Gastroesophageal sphincter (tissue), 4 donors: ENCODE results near the gene DMKN. TPM values are rescaled to one million over a fixed set of nuclear protein-coding genes. Genes with fewer than 3 reads are reported as not detected.

Source experiments
- ATAC-seq: fragments of 150-250 bp; one replicate; pipeline ENCODE4 v1.9.1; 2016; ENCODE audit warnings: mild to moderate bottlenecking, moderate library complexity
- H3K27ac ChIP-seq, 4 donors: fragments of 200-600 bp; sonication (generic) in 3 of 4; 1 replicate in 3 of 4; 2 replicates in 1 of 4; pipeline ENCODE4 v1.5.1; 2016 to 2019
- H3K27me3 ChIP-seq: fragments of 200-600 bp; sonication (generic); one replicate; pipeline ENCODE4 v1.5.1; 2019
- H3K36me3 ChIP-seq, 2 donors: fragments of 200-600 bp; sonication (generic); one replicate each; pipeline ENCODE4 v1.5.1; 2019; ENCODE audit warnings: control low read depth in 1 of 2
- H3K4me1 ChIP-seq, 3 donors: fragments of 200-600 bp; sonication (generic); 1 replicate in 2 of 3; 2 replicates in 1 of 3; pipeline ENCODE4 v1.5.1; 2016 to 2019; ENCODE audit warnings: control low read depth in 2 of 3
- H3K4me3 ChIP-seq, 2 donors: fragments of 200-600 bp; sonication (generic); one replicate each; pipeline ENCODE4 v1.5.1; 2019; ENCODE audit warnings: mild to moderate bottlenecking in 1 of 2, moderate library complexity in 1 of 2
- H3K9me3 ChIP-seq, 3 donors: fragments of 200-600 bp; sonication (generic); one replicate each; pipeline ENCODE4 v1.5.1; 2017 to 2019; ENCODE audit warnings: control low read depth in 2 of 3
- EP300 ChIP-seq: sonication (generic); formaldehyde crosslinking; IDR thresholded peaks from one replicate; pipeline ENCODE4 v1.6.1; 2017; ENCODE audit warnings: antibody characterized with exemption, mild to moderate bottlenecking
- POLR2A ChIP-seq, 2 donors: fragments of 450-650 bp; IDR thresholded peaks; one replicate each; pipeline ENCODE4 v1.6.1; 2017; ENCODE audit warnings: antibody characterized with exemption in 2 of 2, mild to moderate bottlenecking in 2 of 2, moderate library complexity in 1 of 2
- POLR2AphosphoS5 ChIP-seq: sonication (generic); formaldehyde crosslinking; IDR thresholded peaks from one replicate; pipeline ENCODE4 v1.6.1; 2017; ENCODE audit warnings: antibody characterized with exemption
- WGBS, 2 donors: methylation state at CpG; one replicate each; pipeline ENCODE4 v1.1.5; 2018; ENCODE audit warnings: low coverage in 1 of 2; 5-methylcytosine and 5-hydroxymethylcytosine counted together
- total RNA-seq, 4 donors: library from RNA; depleted of rRNA; stranded (reverse); fragments of >200 nt; gene quantifications; one replicate each; pipeline ENCODE4 v1.1.0, GENCODE V29; 2016
- TF ChIP-seq, protein P1 (sequence below), 4 experiments: fragments of 200-600 bp in 2 of 4; fragments of 450-650 bp in 2 of 4; sonication (generic) in 1 of 4; IDR thresholded peaks; one replicate each; pipeline ENCODE4 v1.5.1; 2017 to 2019; ENCODE audit warnings: antibody characterized with exemption in 4 of 4, mild to moderate bottlenecking in 2 of 4, moderate library complexity in 2 of 4

DMKN gene
- total RNA-seq, 4 donors from 2014 or later, result 5.6 to 20.0 (median 9.0) TPM

DNA sequence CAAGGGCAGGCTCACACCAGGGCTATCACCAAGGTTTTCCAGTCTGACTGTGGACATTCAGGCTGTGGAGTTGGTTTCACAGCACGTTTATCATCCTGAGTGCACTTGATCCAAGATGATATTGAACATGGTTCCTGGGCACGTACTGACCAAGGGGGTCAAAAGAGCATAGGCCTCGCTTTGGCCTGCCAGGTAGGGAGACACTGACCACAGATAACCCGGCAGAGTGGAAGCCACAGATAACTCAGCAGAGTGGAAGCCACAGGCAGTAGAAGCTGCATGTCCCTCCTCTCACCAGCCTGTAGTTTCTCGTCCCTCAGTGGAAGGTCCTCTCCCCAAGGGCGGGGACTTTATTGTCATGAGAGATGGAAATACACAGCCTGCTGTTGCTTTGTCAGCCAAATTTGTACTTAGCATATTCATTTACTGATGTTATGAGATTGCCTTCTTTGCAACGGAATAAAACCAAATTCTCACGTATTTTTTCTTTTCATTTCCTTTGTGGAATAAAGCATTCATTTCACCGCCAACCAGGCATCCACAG is 14.4 kb downstream of the DMKN start:
- ATAC-seq, result no peak
- Histone ChIP-seq H3K36me3 (no peaks in the 10 kb centered on the region), H3K9me3 (no peaks in the 10 kb centered on the region), H3K4me3 (no peak overlapping the region), H3K27ac (no peak overlapping the region), H3K27me3 (peaks cover 31% of the 10 kb centered on the region), H3K4me1 (peaks cover 0 to 9% (median 4%) of the 10 kb centered on the region in 3 donors)
- TF ChIP-seq POLR2A (IDR thresholded peaks at IDR 0.05) (no peak), POLR2AphosphoS5 (no peak), EP300 (no peak)
- TF ChIP-seq, protein P1, sequence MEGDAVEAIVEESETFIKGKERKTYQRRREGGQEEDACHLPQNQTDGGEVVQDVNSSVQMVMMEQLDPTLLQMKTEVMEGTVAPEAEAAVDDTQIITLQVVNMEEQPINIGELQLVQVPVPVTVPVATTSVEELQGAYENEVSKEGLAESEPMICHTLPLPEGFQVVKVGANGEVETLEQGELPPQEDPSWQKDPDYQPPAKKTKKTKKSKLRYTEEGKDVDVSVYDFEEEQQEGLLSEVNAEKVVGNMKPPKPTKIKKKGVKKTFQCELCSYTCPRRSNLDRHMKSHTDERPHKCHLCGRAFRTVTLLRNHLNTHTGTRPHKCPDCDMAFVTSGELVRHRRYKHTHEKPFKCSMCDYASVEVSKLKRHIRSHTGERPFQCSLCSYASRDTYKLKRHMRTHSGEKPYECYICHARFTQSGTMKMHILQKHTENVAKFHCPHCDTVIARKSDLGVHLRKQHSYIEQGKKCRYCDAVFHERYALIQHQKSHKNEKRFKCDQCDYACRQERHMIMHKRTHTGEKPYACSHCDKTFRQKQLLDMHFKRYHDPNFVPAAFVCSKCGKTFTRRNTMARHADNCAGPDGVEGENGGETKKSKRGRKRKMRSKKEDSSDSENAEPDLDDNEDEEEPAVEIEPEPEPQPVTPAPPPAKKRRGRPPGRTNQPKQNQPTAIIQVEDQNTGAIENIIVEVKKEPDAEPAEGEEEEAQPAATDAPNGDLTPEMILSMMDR (IDR thresholded peaks at IDR 0.05), result no peak
- 41 to 77% methylated on average over 5 to 6 of the region's 9 CpGs for WGBS, 2 donors

DNA sequence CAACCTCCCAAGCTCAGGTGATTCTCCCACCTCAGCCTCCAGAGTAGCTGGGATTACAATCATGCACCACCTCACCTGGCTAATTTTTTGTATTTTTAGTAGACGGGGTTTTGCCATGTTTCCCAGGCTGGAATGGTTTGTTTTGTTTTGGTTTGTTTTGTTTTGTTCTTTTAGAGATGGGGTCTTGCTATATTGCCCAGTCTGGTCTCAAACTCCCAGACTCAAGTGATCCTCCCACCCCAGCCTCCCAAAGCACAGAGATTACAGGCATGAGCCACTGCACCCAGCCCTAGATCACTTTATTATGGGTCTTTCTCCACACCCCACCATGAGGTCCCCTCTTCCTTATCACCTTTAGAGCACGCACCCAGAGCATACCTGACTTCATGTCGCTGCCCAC is 15.2 kb downstream of the DMKN start:
- Histone ChIP-seq H3K4me1 (peaks cover 0 to 9% (median 4%) of the 10 kb centered on the region in 3 donors), H3K27me3 (peaks cover 38% of the 10 kb centered on the region), H3K9me3 (no peaks in the 10 kb centered on the region), H3K36me3 (no peaks in the 10 kb centered on the region), H3K27ac (no peak overlapping the region), H3K4me3 (no peak overlapping the region)
- WGBS, 2 donors, result 30 to 91% methylated on average over 1 to 3 of the region's 3 CpGs
- no peak for ATAC-seq
- TF ChIP-seq POLR2AphosphoS5 (no peak), POLR2A (IDR thresholded peaks at IDR 0.05) (no peak), EP300 (no peak)
- TF ChIP-seq, protein P1 (IDR thresholded peaks at IDR 0.05), result no peak

DNA sequence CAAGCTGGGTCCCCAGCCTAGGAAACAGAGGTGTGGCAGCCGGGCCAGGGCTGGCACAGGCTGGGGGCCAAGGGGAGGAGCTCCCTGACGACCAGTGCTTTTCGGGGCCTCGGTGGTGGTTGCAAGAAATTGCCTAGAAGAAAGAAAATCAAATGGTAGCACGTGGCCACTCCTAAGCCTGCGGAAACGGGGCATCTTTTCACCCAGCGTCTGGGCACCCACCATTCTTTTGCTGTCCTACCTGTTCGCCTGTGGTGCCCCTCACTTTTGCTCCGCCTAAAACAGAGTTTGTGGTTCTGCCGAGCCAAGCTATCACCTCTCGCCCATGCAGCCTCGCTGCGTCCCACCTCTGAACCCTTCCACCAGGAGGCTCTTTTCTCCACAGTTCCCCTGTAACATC is 16.0 kb downstream of the DMKN start:
- Histone ChIP-seq H3K4me1 (peaks cover 0 to 9% (median 4%) of the 10 kb centered on the region in 3 donors), H3K27ac (no peak overlapping the region), H3K4me3 (no peak overlapping the region), H3K27me3 (peaks cover 39% of the 10 kb centered on the region), H3K36me3 (no peaks in the 10 kb centered on the region), H3K9me3 (no peaks in the 10 kb centered on the region)
- 62 to 74% methylated on average over 9 to 14 of the region's 14 CpGs for WGBS, 2 donors
- no peak for ATAC-seq
- TF ChIP-seq POLR2A (IDR thresholded peaks at IDR 0.05), result no peak
- TF ChIP-seq, protein P1 (IDR thresholded peaks at IDR 0.05), result no peak
- no peak for TF ChIP-seq POLR2AphosphoS5
- no peak for TF ChIP-seq EP300

DNA sequence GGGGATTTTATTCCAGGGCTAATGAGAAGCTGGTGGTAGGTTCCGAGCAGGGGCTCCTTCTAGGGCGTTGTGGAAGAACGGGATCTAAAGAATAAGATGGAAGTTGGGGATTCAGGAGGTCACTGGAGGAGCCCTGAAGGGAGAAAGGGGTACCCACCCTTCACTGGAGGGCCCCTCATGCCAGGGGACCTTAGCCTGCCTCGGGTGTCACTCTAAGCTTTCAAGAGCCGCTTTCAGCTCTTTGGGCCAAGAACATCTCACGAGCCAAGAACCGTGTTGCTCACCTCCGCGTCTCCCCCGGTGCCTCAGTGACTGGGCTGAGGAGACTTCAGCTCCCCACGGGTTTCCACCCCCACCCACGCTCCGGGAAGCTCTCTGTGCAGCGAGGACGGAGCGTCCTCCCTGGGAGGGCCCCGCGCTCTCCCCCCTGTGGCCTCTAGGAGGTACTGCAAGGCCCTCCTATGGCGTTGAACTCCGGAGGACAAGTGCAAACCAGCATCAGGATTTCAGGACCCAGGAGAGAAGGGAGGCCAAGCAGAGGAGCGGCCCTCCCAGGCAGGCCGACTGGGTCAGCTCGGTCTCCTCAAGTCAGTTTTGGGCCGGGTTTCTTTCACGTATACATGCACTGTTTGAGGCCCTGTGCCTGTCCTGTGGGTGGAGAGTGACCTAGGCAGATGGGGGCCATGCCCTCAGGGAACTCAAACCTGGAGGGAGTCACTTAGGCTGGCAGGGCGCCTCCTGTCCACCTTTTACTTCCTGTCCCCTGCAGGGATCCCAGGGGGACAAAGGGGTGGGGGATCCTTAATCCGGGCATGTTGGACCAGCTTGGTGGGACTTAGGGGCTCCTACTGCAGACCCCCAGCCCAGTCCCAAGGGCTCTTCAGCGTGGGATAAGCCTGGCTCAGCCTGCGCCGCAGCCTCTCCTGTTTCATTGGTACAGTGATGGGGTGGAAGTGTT is 18.1 kb downstream of the DMKN start:
- Histone ChIP-seq H3K9me3 (no peaks in the 10 kb centered on the region), H3K27me3 (peaks cover 44% of the 10 kb centered on the region), H3K36me3 (no peaks in the 10 kb centered on the region), H3K4me3 (no peak overlapping the region), H3K4me1 (peaks cover 0 to 9% (median 4%) of the 10 kb centered on the region in 3 donors), H3K27ac (no peak overlapping the region)
- peak; percentile 84 for ATAC-seq
- WGBS, 2 donors, result 27% methylated on average over 10 of the region's 30 CpGs; no CpG with 5 or more reads in 1 of the 2 donors
- TF ChIP-seq POLR2A (IDR thresholded peaks at IDR 0.05), result no peak
- TF ChIP-seq, protein P1 (IDR thresholded peaks at IDR 0.05), result peak in 3 of 4 experiments; percentile 79 to 98 (median 90)
